Heart left ventricle (tissue), 16 donors: ENCODE results near the gene PCNP. TPM values are rescaled to one million over a fixed set of nuclear protein-coding genes. Genes with fewer than 3 reads are reported as not detected.

Experiments
- ATAC-seq, 4 donors: fragments of 200-7000 bp; cut with Tn5 transposase; one replicate each; pipeline ENCODE4 v1.9.1; 2020 to 2022; ENCODE audit warnings: moderate library complexity in 4 of 4, mild to moderate bottlenecking in 3 of 4, moderate number of reproducible peaks in 1 of 4
- DNase-seq, 5 donors: peaks; one replicate each; pipeline ENCODE4 v3.0.0-alpha.2; 2020
- H3K27ac ChIP-seq, 12 donors: fragments of 200-600 bp; sonication (generic) in 4 of 12; one replicate each; pipeline versions ENCODE4 v1.5.0 to v1.8.0; 2016 to 2022; ENCODE audit warnings: mild to moderate bottlenecking in 2 of 12
- H3K27me3 ChIP-seq, 9 donors: fragments of 200-600 bp; sonication (generic) in 2 of 9; one replicate each; pipeline versions ENCODE4 v1.5.1 to v1.8.0; 2016 to 2022; ENCODE audit warnings: mild to moderate bottlenecking in 3 of 9
- H3K36me3 ChIP-seq, 9 donors: fragments of 200-600 bp; sonication (generic) in 2 of 9; one replicate each; pipeline versions ENCODE4 v1.5.0 to v1.8.0; 2018 to 2022; ENCODE audit warnings: mild to moderate bottlenecking in 2 of 9
- H3K4me1 ChIP-seq, 12 donors: fragments of 200-600 bp; sonication (generic) in 4 of 12; one replicate each; pipeline versions ENCODE4 v1.5.0 to v1.8.0; 2016 to 2022; ENCODE audit warnings: mild to moderate bottlenecking in 3 of 12
- H3K4me3 ChIP-seq, 12 donors: fragments of 200-600 bp; sonication (generic) in 4 of 12; one replicate each; pipeline versions ENCODE4 v1.5.0 to v1.8.0; 2017 to 2022; ENCODE audit warnings: mild to moderate bottlenecking in 9 of 12, moderate library complexity in 4 of 12
- H3K9me3 ChIP-seq, 12 donors: fragments of 200-600 bp; sonication (generic) in 4 of 12; one replicate each; pipeline versions ENCODE4 v1.5.0 to v1.8.0; 2016 to 2022; ENCODE audit warnings: mild to moderate bottlenecking in 1 of 12
- CTCF ChIP-seq, 12 donors: fragments of 200-600 bp; sonication (generic) in 4 of 12; IDR thresholded peaks; one replicate each; pipeline versions ENCODE4 v1.5.0 to v1.8.0; 2018 to 2022; ENCODE audit warnings: antibody characterized with exemption in 12 of 12, mild to moderate bottlenecking in 5 of 12
- POLR2A ChIP-seq, 2 donors: fragments of 450-650 bp; IDR thresholded peaks; one replicate each; pipeline ENCODE4 v1.6.1; 2017; ENCODE audit warnings: antibody characterized with exemption in 2 of 2, mild to moderate bottlenecking in 2 of 2, moderate library complexity in 2 of 2
- WGBS, 4 donors: extraction: QIAGEN DNeasy Blood & Tissue Kit in 2 of 4; methylation state at CpG; one replicate each; pipeline versions ENCODE4 v1.1.5 to v1.1.7; 2013 to 2018; 5-methylcytosine and 5-hydroxymethylcytosine counted together
- intact Hi-C, 10 donors: fragments of 100-400 bp; cut with DNase I; formaldehyde crosslinking; loops; one replicate each; pipeline versions ENCODE4 v1.11.1 to v1.14.2; 2022
- polyA plus RNA-seq, 2 donors: library from polyadenylated mRNA; stranded (reverse); fragments of 200-250 nt; gene quantifications; one replicate each; pipeline ENCODE4 v1.2.3, GENCODE V29; 2013
- total RNA-seq, 9 donors: library from RNA; depleted of rRNA in 2 of 9; stranded (reverse); fragments of >200 nt in 2 of 9; fragmentation: NEBNext Ultra II Directional in 3 of 9; extraction: Animal tissue kit (Norgen Biotek cat#: 25700) in 3 of 9; gene quantifications; one replicate each; pipeline versions ENCODE4 v1.1.0 to v1.2.4, GENCODE V29; 2016 to 2023
- donor health status: ischemic (EF 13 %, LVEDD 7.1; RV severe dilation, severe dysfunction).
- donor health status: healthy with polysubstance abuse.
- donor health status: DM: no; HTN: yes; CAD: no.
- donor health status: DM: no; HTN: no; CAD: no.
- donor health status: ischemic (EF 25% LVEDD 6.9; RV normal size, moderate dysfunction).
- donor health status: ischemic (EF 25% LVEDD 5.7; RV mildly dilated, moderate dysfunction).
- donor health status: healthy.
- donor health status: DM: yes; HTN: yes; CAD: no.
- donor health status: ischemic (EF 35%, LVEDD 5.7; RV mildly dilated, moderate dysfunction).
- donor health status: nonischemic (EF 11% LVEDD 7.7; RV severe dilation, severe dysfunction).
- donor health status: DM: yes; HTN: yes; CAD: no.
- donor health status: PGD.
- donor health status: ischemic (EF 29% LVEDD 5.4; RV normal size, mild dysfunction).
- donor health status: nonischemic (EF 23%, LVEDD 6.1; RV moderate dilation, normal function).

PCNP gene
- total and polyA plus RNA-seq, 11 donors = 49.7 to 141 (median 118) TPM

- ATAC-seq (no peak), DNase-seq (no peak)
- H3K36me3 ChIP-seq = no peaks in the 10 kb centered on the region
- no peaks in the 10 kb centered on the region for H3K4me1 ChIP-seq
- H3K9me3 ChIP-seq = peaks cover 0 to 3% (median 0%) of the 10 kb centered on the region in 12 donors
- TF ChIP-seq CTCF (IDR thresholded peaks at IDR 0.05) = no peak
- no peak for TF ChIP-seq POLR2A (IDR thresholded peaks at IDR 0.05)
- WGBS, 4 donors = 85 to 95% (median 89%) methylated on average over 3 of the region's 3 CpGs
- H3K4me3 ChIP-seq = no peak overlapping the region
- H3K27ac ChIP-seq = no peak overlapping the region
- H3K27me3 ChIP-seq = no peaks in the 10 kb centered on the region
- intact Hi-C loops = no loop called here
Measured at GRCh38 chr3:101619734-101620133, 45.8 kb downstream of the PCNP start.

GRCh38 chr3:101623656-101624055 is 49.7 kb downstream of the PCNP start:
- Histone ChIP-seq H3K9me3 (peaks cover 0 to 3% (median 0%) of the 10 kb centered on the region in 12 donors), H3K4me1 (no peaks in the 10 kb centered on the region), H3K27ac (no peak overlapping the region), H3K27me3 (no peaks in the 10 kb centered on the region), H3K4me3 (no peak overlapping the region), H3K36me3 (no peaks in the 10 kb centered on the region)
- 90 to 100% (median 98%) methylated on average over 1 of the region's 1 CpG for WGBS, 4 donors
- DNase-seq (no peak), ATAC-seq (no peak)
- TF ChIP-seq CTCF (IDR thresholded peaks at IDR 0.05) (no peak), POLR2A (IDR thresholded peaks at IDR 0.05) (no peak)
- intact Hi-C loops = no loop called here

GRCh38 chr3:101624857-101625256 is 50.9 kb downstream of the PCNP start:
- Histone ChIP-seq H3K9me3 (peaks cover 0 to under 1% (median 0%) of the 10 kb centered on the region in 12 donors), H3K4me3 (no peak overlapping the region), H3K27ac (no peak overlapping the region), H3K36me3 (no peaks in the 10 kb centered on the region), H3K27me3 (no peaks in the 10 kb centered on the region), H3K4me1 (no peaks in the 10 kb centered on the region)
- DNase-seq (no peak), ATAC-seq (no peak)
- intact Hi-C loops = no loop called here
- WGBS, 4 donors = 84 to 92% (median 88%) methylated on average over 2 of the region's 2 CpGs
- TF ChIP-seq POLR2A (IDR thresholded peaks at IDR 0.05) (no peak), CTCF (IDR thresholded peaks at IDR 0.05) (no peak)

GRCh38 chr3:101625879-101626278 is 51.9 kb downstream of the PCNP start:
- H3K27ac ChIP-seq = no peak overlapping the region
- DNase-seq (no peak), ATAC-seq (no peak)
- H3K36me3 ChIP-seq = no peaks in the 10 kb centered on the region
- whole genome bisulfite sequencing, 4 donors = 83 to 95% (median 89%) methylated on average over 2 of the region's 2 CpGs
- H3K4me1 ChIP-seq = no peaks in the 10 kb centered on the region
- intact Hi-C loops = no loop called here
- no peaks in the 10 kb centered on the region for H3K27me3 ChIP-seq
- no peak overlapping the region for H3K4me3 ChIP-seq
- H3K9me3 ChIP-seq = no peaks in the 10 kb centered on the region
- TF ChIP-seq POLR2A (IDR thresholded peaks at IDR 0.05) (no peak), CTCF (IDR thresholded peaks at IDR 0.05) (no peak)
